HepG2 (cell line): ENCODE data around the gene ANKRD40. TPM values are rescaled to one million over a fixed set of nuclear protein-coding genes. Genes with fewer than 3 reads are reported as not detected.

Source experiments
- BRCA1 ChIP-seq: sonication (generic); formaldehyde crosslinking; IDR thresholded peaks from 2 replicates; pipeline ENCODE4 v1.4.0; 2020; ENCODE audit warnings: missing genetic modification reagents
- CEBPZ ChIP-seq: IDR thresholded peaks from 2 replicates; pipeline ENCODE4 v1.6.1; 2012; ENCODE audit warnings: low read length, improper control_type of control experiment
- DNMT3B ChIP-seq: conservative IDR thresholded peaks from 2 replicates; pipeline ENCODE4 v1.6.1; 2016; ENCODE audit warnings: missing biosample characterization, control low read depth
- FOSL1 ChIP-seq: sonication (generic); formaldehyde crosslinking; IDR thresholded peaks from 2 replicates; pipeline ENCODE4 v1.9.0; 2021; ENCODE audit warnings: missing genetic modification reagents, borderline replicate concordance
- PLRG1 ChIP-seq: fragments of 450-650 bp; conservative IDR thresholded peaks from 2 replicates; pipeline ENCODE4 v1.6.1; 2016
- SAP130 ChIP-seq: IDR thresholded peaks from 2 replicates; pipeline ENCODE4 v1.6.1; 2016; ENCODE audit warnings: low read depth
- SMC3 ChIP-seq: IDR thresholded peaks from 2 replicates; pipeline ENCODE4 v1.6.1; 2011; ENCODE audit warnings: low read length, improper control_type of control experiment
- ZFP1 ChIP-seq: IDR thresholded peaks from 2 replicates; pipeline ENCODE4 v1.6.1; 2016
- ZFP36L1 ChIP-seq: sonication (generic); formaldehyde crosslinking; IDR thresholded peaks from 2 replicates; pipeline ENCODE4 v1.8.0; 2022; ENCODE audit warnings: mild to moderate bottlenecking, missing genetic modification reagents, moderate library complexity
- ZNF205 ChIP-seq: IDR thresholded peaks from 2 replicates; pipeline ENCODE4 v1.6.1; 2018; ENCODE audit warnings: missing biosample characterization, missing genetic modification reagents
- ZNF317 ChIP-seq: sonication (generic); formaldehyde crosslinking; IDR thresholded peaks from 2 replicates; pipeline ENCODE4 v1.5.0; 2020; ENCODE audit warnings: mild to moderate bottlenecking, missing genetic modification reagents
- ZNF362 ChIP-seq: sonication (generic); formaldehyde crosslinking; IDR thresholded peaks from 2 replicates; pipeline ENCODE4 v1.4.0; 2020; ENCODE audit warnings: missing genetic modification reagents, mild to moderate bottlenecking, borderline replicate concordance
- ZNF616 ChIP-seq: sonication (generic); formaldehyde crosslinking; IDR thresholded peaks from 2 replicates; pipeline ENCODE4 v1.5.0; 2020; ENCODE audit warnings: low read depth, mild to moderate bottlenecking, missing genetic modification reagents
- ZNF720 ChIP-seq: sonication (generic); formaldehyde crosslinking; IDR thresholded peaks from 2 replicates; pipeline ENCODE4 v1.4.0; 2020; ENCODE audit warnings: missing genetic modification reagents
- ZNF724P ChIP-seq: sonication (generic); formaldehyde crosslinking; IDR thresholded peaks from 2 replicates; pipeline ENCODE4 v1.8.0; 2022; ENCODE audit warnings: missing genetic modification reagents, borderline replicate concordance
- ZNF841 ChIP-seq: sonication (generic); formaldehyde crosslinking; IDR thresholded peaks from 2 replicates; pipeline ENCODE4 v1.8.1; 2023; ENCODE audit warnings: missing genetic modification reagents, borderline replicate concordance
- ZNF891 ChIP-seq: sonication (generic); formaldehyde crosslinking; IDR thresholded peaks from 2 replicates; pipeline ENCODE4 v1.5.0; 2020; ENCODE audit warnings: mild to moderate bottlenecking, missing genetic modification reagents
- polyA plus RNA-seq, 8 experiments: library from polyadenylated mRNA; depleted of rRNA in 3 of 8; stranded (reverse) in 7 of 8; unstranded in 1 of 8; fragments of >200 nt; fragmentation: Illumina TruSeq in 4 of 8; extraction: Trizol in 4 of 8; gene quantifications; 2 replicates each; pipeline versions ENCODE4 v1.2.1 to v1.2.3, GENCODE V29; 2011 to 2016; ENCODE audit warnings: low read depth in 4 of 8, missing spikeins in 1 of 8, mixed read lengths in 1 of 8; ENCODE audit not compliant: insufficient read depth in 1 of 8
- total RNA-seq, 5 experiments: library from RNA; depleted of rRNA; stranded (reverse); fragments of >200 nt; fragmentation: Illumina TruSeq; extraction: Trizol; gene quantifications; 2 replicates each; pipeline ENCODE4 v1.2.3, GENCODE V29; 2016; ENCODE audit warnings: low read depth in 1 of 5
- TF ChIP-seq, protein P1 (sequence below): sonication (generic); formaldehyde crosslinking; IDR thresholded peaks from 2 replicates; pipeline ENCODE4 v1.5.0; 2020; ENCODE audit warnings: missing genetic modification reagents
- TF ChIP-seq, protein P2 (sequence below): sonication (generic); formaldehyde crosslinking; IDR thresholded peaks from 2 replicates; pipeline ENCODE4 v1.8.0; 2022; ENCODE audit warnings: missing genetic modification reagents, mild to moderate bottlenecking, borderline replicate concordance
- TF ChIP-seq, protein P3 (sequence below): sonication (generic); formaldehyde crosslinking; IDR thresholded peaks from 2 replicates; pipeline ENCODE4 v1.4.0; 2020; ENCODE audit warnings: missing genetic modification reagents

ANKRD40 gene
- total and polyA plus RNA-seq, 2 of the 13 experiments (the other 11 are each of a cell fraction or from before 2014, with no cell fraction given) = 35.0 to 46.4 TPM

GRCh38 chr17:50682938-50683337, 24.8 kb downstream of the ANKRD40 start (continued):
- TF ChIP-seq, protein P1, sequence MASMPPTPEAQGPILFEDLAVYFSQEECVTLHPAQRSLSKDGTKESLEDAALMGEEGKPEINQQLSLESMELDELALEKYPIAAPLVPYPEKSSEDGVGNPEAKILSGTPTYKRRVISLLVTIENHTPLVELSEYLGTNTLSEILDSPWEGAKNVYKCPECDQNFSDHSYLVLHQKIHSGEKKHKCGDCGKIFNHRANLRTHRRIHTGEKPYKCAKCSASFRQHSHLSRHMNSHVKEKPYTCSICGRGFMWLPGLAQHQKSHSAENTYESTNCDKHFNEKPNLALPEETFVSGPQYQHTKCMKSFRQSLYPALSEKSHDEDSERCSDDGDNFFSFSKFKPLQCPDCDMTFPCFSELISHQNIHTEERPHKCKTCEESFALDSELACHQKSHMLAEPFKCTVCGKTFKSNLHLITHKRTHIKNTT = no peak
- TF ChIP-seq CEBPZ (no peak), ZNF720 (CRISPR knock-in tag) (no peak), ZNF362 (no peak), ZNF205 (CRISPR knock-in tag) (0 out of 2 replicates have a peak, but pooled peaks have one; percentile 23), ZNF616 (no peak), BRCA1 (CRISPR knock-in tag) (no peak), ZFP36L1 (CRISPR knock-in tag) (no peak), FOSL1 (CRISPR knock-in tag) (no peak), ZNF317 (CRISPR knock-in tag) (no peak), ZFP1 (no peak), SAP130 (CRISPR knock-in tag) (0 out of 2 replicates have a peak, but pooled peaks have one; percentile 21), SMC3 (0 out of 2 replicates have a peak, but pooled peaks have one; percentile 3), PLRG1 (no peak), ZNF891 (CRISPR knock-in tag) (no peak), ZNF841 (CRISPR knock-in tag) (no peak), DNMT3B (CRISPR knock-in tag) (no peak), ZNF724P (no peak)
- TF ChIP-seq, protein P2, sequence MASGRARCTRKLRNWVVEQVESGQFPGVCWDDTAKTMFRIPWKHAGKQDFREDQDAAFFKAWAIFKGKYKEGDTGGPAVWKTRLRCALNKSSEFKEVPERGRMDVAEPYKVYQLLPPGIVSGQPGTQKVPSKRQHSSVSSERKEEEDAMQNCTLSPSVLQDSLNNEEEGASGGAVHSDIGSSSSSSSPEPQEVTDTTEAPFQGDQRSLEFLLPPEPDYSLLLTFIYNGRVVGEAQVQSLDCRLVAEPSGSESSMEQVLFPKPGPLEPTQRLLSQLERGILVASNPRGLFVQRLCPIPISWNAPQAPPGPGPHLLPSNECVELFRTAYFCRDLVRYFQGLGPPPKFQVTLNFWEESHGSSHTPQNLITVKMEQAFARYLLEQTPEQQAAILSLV (CRISPR knock-in tag) = no peak
- TF ChIP-seq, protein P3, sequence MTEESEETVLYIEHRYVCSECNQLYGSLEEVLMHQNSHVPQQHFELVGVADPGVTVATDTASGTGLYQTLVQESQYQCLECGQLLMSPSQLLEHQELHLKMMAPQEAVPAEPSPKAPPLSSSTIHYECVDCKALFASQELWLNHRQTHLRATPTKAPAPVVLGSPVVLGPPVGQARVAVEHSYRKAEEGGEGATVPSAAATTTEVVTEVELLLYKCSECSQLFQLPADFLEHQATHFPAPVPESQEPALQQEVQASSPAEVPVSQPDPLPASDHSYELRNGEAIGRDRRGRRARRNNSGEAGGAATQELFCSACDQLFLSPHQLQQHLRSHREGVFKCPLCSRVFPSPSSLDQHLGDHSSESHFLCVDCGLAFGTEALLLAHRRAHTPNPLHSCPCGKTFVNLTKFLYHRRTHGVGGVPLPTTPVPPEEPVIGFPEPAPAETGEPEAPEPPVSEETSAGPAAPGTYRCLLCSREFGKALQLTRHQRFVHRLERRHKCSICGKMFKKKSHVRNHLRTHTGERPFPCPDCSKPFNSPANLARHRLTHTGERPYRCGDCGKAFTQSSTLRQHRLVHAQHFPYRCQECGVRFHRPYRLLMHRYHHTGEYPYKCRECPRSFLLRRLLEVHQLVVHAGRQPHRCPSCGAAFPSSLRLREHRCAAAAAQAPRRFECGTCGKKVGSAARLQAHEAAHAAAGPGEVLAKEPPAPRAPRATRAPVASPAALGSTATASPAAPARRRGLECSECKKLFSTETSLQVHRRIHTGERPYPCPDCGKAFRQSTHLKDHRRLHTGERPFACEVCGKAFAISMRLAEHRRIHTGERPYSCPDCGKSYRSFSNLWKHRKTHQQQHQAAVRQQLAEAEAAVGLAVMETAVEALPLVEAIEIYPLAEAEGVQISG (CRISPR knock-in tag) = 0 out of 2 replicates have a peak, but pooled peaks have one; percentile 11
